A549 (cell line): ENCODE results near the gene ZIM2. TPM values are rescaled to one million over a fixed set of nuclear protein-coding genes. Genes with fewer than 3 reads are reported as not detected.

Experiments
- ATAC-seq, 2 experiments: fragments of 200-7000 bp in 1 of 2; fragments of >200 bp in 1 of 2; cut with Nextera tagmentation in 1 of 2; cut with Tn5 transposase in 1 of 2; 3 replicates each; pipeline versions ENCODE4 v1.8.0 to v1.9.1; 2018 to 2020; ENCODE audit warnings: mild to moderate bottlenecking in 1 of 2, moderate library complexity in 1 of 2
- CTCF ChIA-PET: fragments of 300-600 bp; sonication (Branson Sonifier 250); formaldehyde crosslinking; extraction: SDS; loops from one replicate; lab custom pipeline; 2021; ENCODE audit warnings: antibody characterized with exemption, inconsistent platforms; lab: Yijun Ruan, JAX
- POLR2A ChIA-PET: fragments of 350-600 bp; formaldehyde crosslinking; extraction: SDS; loops from one replicate; lab custom pipeline; 2021; ENCODE audit warnings: antibody characterized with exemption, inconsistent platforms; lab: Yijun Ruan, JAX
- DNase-seq, 2 experiments: peaks; one replicate each; pipeline versions ENCODE4 v3.0.0 to v3.0.0-alpha.2; 2011 to 2016; ENCODE audit warnings: low read depth in 1 of 2, low spot score in 1 of 2
- FAIRE-seq: peaks from 2 replicates; lab custom pipeline; 2011; peaks lifted over from hg19 to GRCh38; lab: Jason Lieb, UNC
- H3K27ac ChIP-seq, 2 experiments: fragments of >200 bp; sonication (Bioruptor Twin); formaldehyde crosslinking; 3 replicates each; pipeline ENCODE4 v1.5.1; 2016 to 2017
- H3K4me1 ChIP-seq: fragments of >200 bp; sonication (Bioruptor Twin); formaldehyde crosslinking; 3 replicates; pipeline ENCODE4 v1.6.1; 2016
- H3K4me2 ChIP-seq: fragments of >200 bp; sonication (Bioruptor Twin); formaldehyde crosslinking; 3 replicates; pipeline ENCODE4 v1.6.1; 2016
- H3K4me3 ChIP-seq: fragments of >200 bp; sonication (Bioruptor Twin); formaldehyde crosslinking; 3 replicates; pipeline ENCODE4 v1.5.1; 2016
- H3K9me3 ChIP-seq: fragments of >200 bp; sonication (Bioruptor Twin); formaldehyde crosslinking; 3 replicates; pipeline ENCODE4 v1.6.1; 2016
- CEBPB ChIP-seq, 2 experiments: fragments of >200 bp in 1 of 2; sonication (Bioruptor Twin) in 1 of 2; formaldehyde crosslinking in 1 of 2; IDR thresholded peaks; 2 replicates each; pipeline ENCODE4 v1.6.1; 2012 to 2016
- CTCF ChIP-seq: fragments of >200 bp; sonication (Bioruptor Twin); formaldehyde crosslinking; IDR thresholded peaks from 3 replicates; pipeline ENCODE4 v1.5.1; 2016
- E2F6 ChIP-seq: IDR thresholded peaks from 2 replicates; pipeline ENCODE4 v1.6.1; 2012; ENCODE audit warnings: low read depth, borderline replicate concordance
- EP300 ChIP-seq, 2 experiments: fragments of >200 bp; sonication (Bioruptor Twin); formaldehyde crosslinking; IDR thresholded peaks; 2 replicates in 1 of 2; 3 replicates in 1 of 2; pipeline ENCODE4 v1.6.1; 2016 to 2017
- FOSB ChIP-seq: fragments of 250-450 bp; sonication (Bioruptor Pico); IDR thresholded peaks from 2 replicates; pipeline ENCODE4 v1.5.0; 2020; ENCODE audit warnings: mild to moderate bottlenecking, moderate library complexity
- FOSL2 ChIP-seq, 2 experiments: fragments of 450-650 bp in 1 of 2; fragments of >200 bp in 1 of 2; sonication (Bioruptor Twin) in 1 of 2; formaldehyde crosslinking; IDR thresholded peaks; 2 replicates each; pipeline versions ENCODE4 v1.5.0 to v1.6.1; 2016 to 2020; ENCODE audit warnings: mild to moderate bottlenecking in 1 of 2, moderate library complexity in 1 of 2
- FOXS1 ChIP-seq: fragments of 250-450 bp; sonication (Bioruptor Pico); IDR thresholded peaks from 2 replicates; pipeline ENCODE4 v1.5.0; 2020; ENCODE audit warnings: mild to moderate bottlenecking, moderate library complexity
- GATA3 ChIP-seq: IDR thresholded peaks from 2 replicates; pipeline ENCODE4 v1.6.1; 2012; ENCODE audit warnings: borderline replicate concordance
- HMGXB4 ChIP-seq: fragments of 250-450 bp; sonication (Bioruptor Pico); IDR thresholded peaks from 2 replicates; pipeline ENCODE4 v1.5.0; 2021; ENCODE audit warnings: mild to moderate bottlenecking, moderate library complexity, borderline replicate concordance
- HOXB13 ChIP-seq: fragments of 250-450 bp; sonication (Bioruptor Pico); IDR thresholded peaks from 2 replicates; pipeline ENCODE4 v1.5.0; 2020; ENCODE audit warnings: low read depth, mild to moderate bottlenecking, moderate library complexity
- KDM1A ChIP-seq: fragments of 200-600 bp; sonication (generic); IDR thresholded peaks from 2 replicates; pipeline ENCODE4 v1.6.1; 2016; ENCODE audit warnings: low read depth, mild to moderate bottlenecking
- KDM5A ChIP-seq: fragments of 200-600 bp; sonication (generic); IDR thresholded peaks from 2 replicates; pipeline ENCODE4 v1.6.1; 2016; ENCODE audit warnings: antibody characterized with exemption, mild to moderate bottlenecking
- MAX ChIP-seq: IDR thresholded peaks from 2 replicates; pipeline ENCODE4 v1.6.1; 2012
- NPAS2 ChIP-seq: fragments of 250-450 bp; sonication (Bioruptor Pico); IDR thresholded peaks from 2 replicates; pipeline ENCODE4 v1.8.0; 2022; ENCODE audit warnings: mild to moderate bottlenecking, moderate library complexity, borderline replicate concordance
- NR3C1 ChIP-seq: fragments of >200 bp; sonication (Bioruptor Twin); formaldehyde crosslinking; IDR thresholded peaks from 3 replicates; pipeline ENCODE4 v1.6.1; 2017
- PHF8 ChIP-seq: fragments of 200-600 bp; sonication (generic); IDR thresholded peaks from 2 replicates; pipeline ENCODE4 v1.6.1; 2016; ENCODE audit warnings: low read depth, mild to moderate bottlenecking, antibody characterized with exemption, moderate library complexity, borderline replicate concordance
- POLR2A ChIP-seq: IDR thresholded peaks from 2 replicates; pipeline ENCODE4 v1.6.1; 2012; ENCODE audit warnings: mild to moderate bottlenecking, low read length
- POLR2AphosphoS2 ChIP-seq: conservative IDR thresholded peaks from 2 replicates; pipeline ENCODE4 v1.6.1; 2012; ENCODE audit warnings: low read length, improper control_type of control experiment, inconsistent platforms
- REST ChIP-seq: fragments of 200-600 bp; sonication (generic); IDR thresholded peaks from 2 replicates; pipeline ENCODE4 v1.6.1; 2016; ENCODE audit warnings: antibody characterized with exemption, mild to moderate bottlenecking, moderate library complexity
- RFX5 ChIP-seq: fragments of 450-650 bp; IDR thresholded peaks from 2 replicates; pipeline ENCODE4 v1.7.1; 2014; ENCODE audit warnings: antibody characterized with exemption, mild to moderate bottlenecking, moderate library complexity
- RNF2 ChIP-seq: fragments of 200-600 bp; sonication (generic); IDR thresholded peaks from 2 replicates; pipeline ENCODE4 v1.6.1; 2016; ENCODE audit warnings: low read depth, mild to moderate bottlenecking, antibody characterized with exemption, moderate library complexity, borderline replicate concordance
- SMC3 ChIP-seq: fragments of >200 bp; sonication (Bioruptor Twin); formaldehyde crosslinking; IDR thresholded peaks from 3 replicates; pipeline ENCODE4 v1.6.1; 2018; ENCODE audit warnings: inconsistent platforms
- SREBF2 ChIP-seq: fragments of 450-650 bp; IDR thresholded peaks from 2 replicates; pipeline ENCODE4 v1.6.1; 2014; ENCODE audit warnings: mild to moderate bottlenecking, moderate library complexity
- TFCP2L1 ChIP-seq: fragments of 250-450 bp; sonication (Bioruptor Pico); IDR thresholded peaks from 2 replicates; pipeline ENCODE4 v1.5.0; 2021; ENCODE audit warnings: mild to moderate bottlenecking
- USF2 ChIP-seq: fragments of 450-650 bp; IDR thresholded peaks from 2 replicates; pipeline ENCODE4 v1.6.1; 2014; ENCODE audit warnings: antibody characterized with exemption
- WGBS: methylation state at CpG from one replicate; pipeline ENCODE4 v1.1.6; 2017; ENCODE audit errors: missing lambda C conversion rate; 5-methylcytosine and 5-hydroxymethylcytosine counted together
- polyA plus RNA-seq, 4 experiments: library from polyadenylated mRNA; depleted of rRNA in 3 of 4; stranded (reverse); fragments of >200 nt; fragmentation: RNase III in 1 of 4; extraction: RNeasy Plus Mini Kit Qiagen cat#74134 plus additional on column Dnase treatment in 1 of 4; gene quantifications; 2 replicates in 3 of 4; 3 replicates in 1 of 4; pipeline ENCODE4 v1.2.3, GENCODE V29; 2011 to 2017

Gene ZIM2
- polyA plus RNA-seq, 2 of the 4 experiments (the other 2 are of a cell fraction): not detected

- ChIA-PET CTCF (no interaction called here), POLR2A (no interaction called here)
- FAIRE-seq: no peak
- Histone ChIP-seq H3K9me3 (peaks cover 58% of the 10 kb centered on the region), H3K27ac (no peak overlapping the region), H3K4me2 (no peak overlapping the region), H3K4me3 (no peak overlapping the region), H3K4me1 (no peaks in the 10 kb centered on the region)
- no peak for DNase-seq
- ATAC-seq: no peak
- TF ChIP-seq RNF2: no peak
- no peak for TF ChIP-seq MAX
- TF ChIP-seq KDM5A: no peak
- TF ChIP-seq USF2: no peak
- TF ChIP-seq FOSL2 (IDR thresholded peaks at IDR 0.05): no peak
- TF ChIP-seq FOSL2 (CRISPR knock-in tag; IDR thresholded peaks at IDR 0.05): no peak
- TF ChIP-seq CTCF: no peak
- TF ChIP-seq PHF8: no peak
- no peak for TF ChIP-seq GATA3
- TF ChIP-seq TFCP2L1 (CRISPR knock-in tag): no peak
- no peak for TF ChIP-seq KDM1A
- TF ChIP-seq POLR2A: no peak
- no peak for TF ChIP-seq E2F6
- TF ChIP-seq REST: no peak
- 1% methylated on average over 3 of the region's 3 CpGs for WGBS
These were observed 31.7 kb downstream of the ZIM2 start for GRCh38 chr19:56808717-56809392.

GRCh38 chr19:56806639-56807038 lies 33.9 kb downstream of the ZIM2 start:
- Histone ChIP-seq H3K4me1 (no peaks in the 10 kb centered on the region), H3K27ac (no peak overlapping the region), H3K4me2 (no peak overlapping the region), H3K9me3 (peaks cover 73% of the 10 kb centered on the region), H3K4me3 (no peak overlapping the region)
- FAIRE-seq: no peak
- POLR2A ChIA-PET: no interaction called here
- CTCF ChIA-PET: no interaction called here
- no peak for TF ChIP-seq NR3C1
- no peak for TF ChIP-seq POLR2AphosphoS2
- TF ChIP-seq FOXS1 (CRISPR knock-in tag): no peak
- TF ChIP-seq KDM1A: no peak
- no peak for TF ChIP-seq EP300 (IDR thresholded peaks at IDR 0.05)
- TF ChIP-seq POLR2A: no peak
- no peak for TF ChIP-seq CEBPB (IDR thresholded peaks at IDR 0.05)
- no peak for TF ChIP-seq HMGXB4 (CRISPR knock-in tag)
- TF ChIP-seq HOXB13: no peak
- TF ChIP-seq RFX5: no peak
- TF ChIP-seq NPAS2 (CRISPR knock-in tag): no peak
- no peak for TF ChIP-seq SREBF2
- no peak for TF ChIP-seq SMC3
- TF ChIP-seq KDM5A: no peak
- TF ChIP-seq FOSB (CRISPR knock-in tag): no peak
- no peak for DNase-seq
- ATAC-seq: no peak
